ENCODE results near the gene RWDD3. TPM values are rescaled to one million over a fixed set of nuclear protein-coding genes. Genes with fewer than 3 reads are reported as not detected.

RWDD3 gene
- total and polyA plus RNA-seq, 2 of the 4 experiments (the other 2 are of a cell fraction), result 10.4 to 13.6 TPM

DNA sequence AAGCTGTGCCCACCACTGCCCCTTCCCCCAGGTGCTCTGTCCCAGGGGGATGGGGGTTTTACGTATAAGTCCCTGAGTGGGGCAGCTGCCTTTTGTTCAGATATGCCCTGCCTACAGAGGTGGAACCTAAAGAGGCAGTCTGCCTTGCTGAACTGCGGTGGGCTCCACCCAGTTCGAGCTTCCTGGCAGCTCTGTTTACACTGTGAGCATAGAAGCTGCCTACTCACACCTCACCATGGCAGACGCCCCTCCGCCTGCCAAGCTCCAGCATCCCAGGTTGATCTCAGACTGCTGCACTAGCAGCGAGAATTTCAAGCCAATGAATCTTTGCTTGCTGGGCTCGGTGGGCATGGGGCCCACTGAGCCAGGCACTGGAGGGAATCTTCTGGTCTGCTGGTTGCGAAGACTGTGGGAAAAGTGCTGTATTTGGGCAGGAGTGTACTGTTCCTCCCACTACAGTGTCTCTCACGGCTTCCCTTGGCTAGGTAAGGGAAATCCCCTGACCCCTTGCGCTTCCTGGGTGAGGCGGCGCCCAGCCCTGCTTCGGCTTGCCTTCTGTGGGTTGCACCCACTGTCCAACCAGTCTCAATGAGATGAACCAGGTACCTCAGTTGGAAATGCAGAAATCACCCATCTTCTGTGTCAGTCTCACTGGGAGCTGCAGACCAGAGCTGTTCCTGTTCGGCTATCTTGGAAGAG is 17.6 kb upstream of the RWDD3 start:
- no peak for DNase-seq
- Histone ChIP-seq H4K91ac (ENCODE audit: insufficient read depth, low read depth, low read length) (no peak overlapping the region), H2BK120ac (ENCODE audit: low read depth, low read length) (no peak overlapping the region), H3K4me2 (ENCODE audit: low read depth, low read length) (no peak overlapping the region), H2BK5ac (ENCODE audit: low read depth, low read length, poor library complexity, severe bottlenecking) (no peak overlapping the region), H3K9me3 (ENCODE audit: control insufficient read depth, insufficient read depth, low read length) (no peaks in the 10 kb centered on the region), H2BK20ac (ENCODE audit: low read depth, low read length) (no peak overlapping the region), H3K23ac (ENCODE audit: low read depth, low read length) (no peak overlapping the region), H3K4me1 (ENCODE audit: control insufficient read depth, insufficient read depth, low read length) (no peaks in the 10 kb centered on the region), H2AK9ac (replicated peaks; ENCODE audit: low read depth, low read length, poor library complexity) (no peak overlapping the region), H3K9ac (ENCODE audit: low read depth, low read length) (no peak overlapping the region), H3K4me3 (ENCODE audit: insufficient read depth, low read depth, low read length) (no peak overlapping the region), H3K9me1 (ENCODE audit: insufficient read depth, low read length) (peaks cover 2% of the 10 kb centered on the region; the same call in 1 of the 2 replicates), H4K8ac (ENCODE audit: low read depth in 2 of 2, low read length in 2 of 2) (no peak overlapping the region), H3K79me1 (ENCODE audit: low read depth in 1 of 2, low read length in 2 of 2) (no peaks in the 10 kb centered on the region), H4K5ac (ENCODE audit: low read depth, low read length) (no peak overlapping the region), H3K27me3 (ENCODE audit: control insufficient read depth, insufficient read depth, low read length) (peaks cover 2% of the 10 kb centered on the region; the same call in 1 of the 2 replicates), H3K4ac (ENCODE audit: low read depth, low read length) (no peak overlapping the region), H3K27ac (ENCODE audit: insufficient read depth, low read length) (no peak overlapping the region), H3K56ac (ENCODE audit: extremely low read depth, insufficient read depth, low read length) (no peak overlapping the region), H2AK5ac (ENCODE audit: low read depth, low read length) (no peak overlapping the region), H4K20me1 (ENCODE audit: insufficient read depth, low read length) (no peaks in the 10 kb centered on the region), H3K18ac (ENCODE audit: low read depth, low read length) (no peak overlapping the region), H2BK15ac (ENCODE audit: low read depth, low read length) (no peak overlapping the region), H2AFZ (replicated peaks; ENCODE audit: low read length, poor library complexity) (no peak overlapping the region), H3K36me3 (ENCODE audit: control insufficient read depth, insufficient read depth, low read length) (no peaks in the 10 kb centered on the region), H3K14ac (replicated peaks; ENCODE audit: low read depth, low read length) (no peak overlapping the region)
- dilution Hi-C loops (cut with HindIII; ENCODE audit: low sequenced_read_pairs, unreplicated experiment), result no loop called here
- 75% methylated on average over 4 of the region's 14 CpGs; no CpG with 5 or more reads in 1 of the 2 experiments for WGBS, 2 experiments (ENCODE audit: extremely low coverage in 2 of 2, insufficient read length in 1 of 2)
- in situ Hi-C loops (cut with MboI; ENCODE audit: low sequenced_read_pairs), result no loop called here
- no peak for TF ChIP-seq CHD1 (IDR thresholded peaks at IDR 0.05; ENCODE audit: low read depth, low read length)
- TF ChIP-seq MAFK (IDR thresholded peaks at IDR 0.05; ENCODE audit: low read depth, low read length), result no peak
- no peak for TF ChIP-seq MXI1 (IDR thresholded peaks at IDR 0.05; ENCODE audit: borderline replicate concordance, low read depth, low read length)
- TF ChIP-seq RAD21 (IDR thresholded peaks at IDR 0.05; ENCODE audit: low read length), result no peak
- no peak for TF ChIP-seq SMC3 (IDR thresholded peaks at IDR 0.05; ENCODE audit: low read depth, low read length)
- no peak for TF ChIP-seq RFX5 (IDR thresholded peaks at IDR 0.05; ENCODE audit: low read depth, low read length)
- no peak for TF ChIP-seq NFE2L2 (IDR thresholded peaks at IDR 0.05; ENCODE audit: low read depth, low read length)
- TF ChIP-seq, protein P1, sequence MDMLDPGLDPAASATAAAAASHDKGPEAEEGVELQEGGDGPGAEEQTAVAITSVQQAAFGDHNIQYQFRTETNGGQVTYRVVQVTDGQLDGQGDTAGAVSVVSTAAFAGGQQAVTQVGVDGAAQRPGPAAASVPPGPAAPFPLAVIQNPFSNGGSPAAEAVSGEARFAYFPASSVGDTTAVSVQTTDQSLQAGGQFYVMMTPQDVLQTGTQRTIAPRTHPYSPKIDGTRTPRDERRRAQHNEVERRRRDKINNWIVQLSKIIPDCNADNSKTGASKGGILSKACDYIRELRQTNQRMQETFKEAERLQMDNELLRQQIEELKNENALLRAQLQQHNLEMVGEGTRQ (IDR thresholded peaks at IDR 0.05; ENCODE audit: low read depth, low read length), result no peak
- no peak for ATAC-seq (ENCODE audit: low read depth)
- intact Hi-C loops (cut with micrococcal nuclease), result no loop called here
- no TSS peak for BruUV-seq (replicated peaks)
- POLR2A ChIA-PET (ENCODE audit: unreplicated experiment), result no interaction called here
- CTCF ChIA-PET, result no interaction called here
